NB4 (cell line): ENCODE data around the gene TBC1D4.
A peak's percentile ranks its signal among the peaks of the same experiment; 100 is the strongest.

Source experiments
- DNase-seq: peaks from one replicate; pipeline ENCODE4 v3.0.0; 2010; ENCODE audit warnings: low read depth
- H3K4me3 ChIP-seq: one replicate; pipeline ENCODE4 v1.5.1; 2011; ENCODE audit warnings: mild to moderate bottlenecking, low read depth, low read length, moderate library complexity
- MYC ChIP-seq: IDR thresholded peaks from 2 replicates; pipeline ENCODE4 v1.6.1; 2011; ENCODE audit warnings: low read depth, low read length
- POLR2A ChIP-seq: IDR thresholded peaks from 2 replicates; pipeline ENCODE4 v1.6.1; 2011; ENCODE audit warnings: mild to moderate bottlenecking; ENCODE audit not compliant: insufficient read length; ENCODE audit errors: extremely low read depth
- TF ChIP-seq, protein P1 (sequence below): IDR thresholded peaks from 2 replicates; pipeline ENCODE4 v1.6.1; 2011; ENCODE audit warnings: low read depth, low read length
- TF ChIP-seq, protein P2 (sequence below): IDR thresholded peaks from one replicate; pipeline ENCODE4 v1.5.1; 2012; ENCODE audit warnings: low read depth, low read length

Gene TBC1D4

DNA sequence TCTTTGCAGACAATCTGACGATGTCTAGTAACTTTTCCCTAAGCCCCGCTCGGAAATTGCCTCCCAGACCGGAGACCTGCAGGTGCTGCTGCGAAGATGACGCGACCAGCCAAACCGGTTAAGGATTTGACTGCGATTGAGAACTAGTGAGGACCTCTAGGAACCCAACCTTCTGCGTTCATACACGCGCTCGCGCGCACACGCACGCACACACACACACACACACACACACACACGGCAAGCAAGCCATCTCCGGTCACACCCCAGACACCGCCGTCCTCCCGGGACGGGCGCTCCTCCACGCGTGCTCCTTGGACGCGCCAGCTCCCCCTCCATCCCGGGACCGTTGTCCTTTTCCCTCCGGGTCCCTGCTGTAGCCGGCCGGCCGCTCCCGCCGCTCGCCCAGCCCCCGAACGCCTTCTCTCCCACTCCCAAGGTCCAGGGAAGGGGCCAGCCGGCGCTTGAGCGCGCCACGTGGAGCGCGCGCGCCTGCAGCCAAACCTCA, 1.2 kb downstream of the TBC1D4 start:
- peak overlapping the region; percentile 55 for H3K4me3 ChIP-seq
- TF ChIP-seq, protein P1, sequence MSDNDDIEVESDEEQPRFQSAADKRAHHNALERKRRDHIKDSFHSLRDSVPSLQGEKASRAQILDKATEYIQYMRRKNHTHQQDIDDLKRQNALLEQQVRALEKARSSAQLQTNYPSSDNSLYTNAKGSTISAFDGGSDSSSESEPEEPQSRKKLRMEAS, result 0 out of 2 replicates have a peak, but pooled peaks have one; percentile 52
- peak; percentile 82 for TF ChIP-seq MYC
- TF ChIP-seq, protein P2, sequence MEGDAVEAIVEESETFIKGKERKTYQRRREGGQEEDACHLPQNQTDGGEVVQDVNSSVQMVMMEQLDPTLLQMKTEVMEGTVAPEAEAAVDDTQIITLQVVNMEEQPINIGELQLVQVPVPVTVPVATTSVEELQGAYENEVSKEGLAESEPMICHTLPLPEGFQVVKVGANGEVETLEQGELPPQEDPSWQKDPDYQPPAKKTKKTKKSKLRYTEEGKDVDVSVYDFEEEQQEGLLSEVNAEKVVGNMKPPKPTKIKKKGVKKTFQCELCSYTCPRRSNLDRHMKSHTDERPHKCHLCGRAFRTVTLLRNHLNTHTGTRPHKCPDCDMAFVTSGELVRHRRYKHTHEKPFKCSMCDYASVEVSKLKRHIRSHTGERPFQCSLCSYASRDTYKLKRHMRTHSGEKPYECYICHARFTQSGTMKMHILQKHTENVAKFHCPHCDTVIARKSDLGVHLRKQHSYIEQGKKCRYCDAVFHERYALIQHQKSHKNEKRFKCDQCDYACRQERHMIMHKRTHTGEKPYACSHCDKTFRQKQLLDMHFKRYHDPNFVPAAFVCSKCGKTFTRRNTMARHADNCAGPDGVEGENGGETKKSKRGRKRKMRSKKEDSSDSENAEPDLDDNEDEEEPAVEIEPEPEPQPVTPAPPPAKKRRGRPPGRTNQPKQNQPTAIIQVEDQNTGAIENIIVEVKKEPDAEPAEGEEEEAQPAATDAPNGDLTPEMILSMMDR, result no peak
- no peak for TF ChIP-seq POLR2A
- peak; percentile 54 for DNase-seq

DNA sequence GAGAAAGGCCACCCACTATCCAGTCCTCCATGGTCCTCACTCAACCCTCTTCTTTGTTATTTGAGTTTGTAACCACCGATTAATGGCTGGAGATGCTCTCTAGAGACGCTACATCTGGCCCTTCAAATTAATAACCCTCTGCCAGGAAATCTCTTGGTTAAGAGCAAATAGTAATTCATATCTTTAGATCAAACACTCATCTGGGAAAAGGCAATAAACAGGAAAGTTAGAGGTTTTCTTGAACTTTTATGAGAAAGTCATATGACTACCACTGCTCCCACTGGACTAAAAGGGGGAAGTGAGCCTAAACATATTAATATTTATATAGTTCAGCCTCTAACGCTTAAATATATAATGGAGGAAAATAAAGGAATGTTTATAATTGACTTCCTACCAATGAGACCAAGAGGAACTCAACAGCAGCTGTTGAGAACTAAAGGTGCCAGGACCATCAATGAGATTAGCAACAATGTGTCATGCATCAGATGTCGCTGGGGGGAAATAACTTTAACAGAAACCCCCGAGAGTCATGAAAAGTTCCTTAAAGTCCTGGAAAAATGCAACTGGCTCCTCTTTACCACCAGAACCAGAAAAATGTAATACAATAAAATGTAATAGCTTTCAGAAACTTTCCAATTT, 2.7 kb downstream of the TBC1D4 start:
- DNase-seq, result no peak
- H3K4me3 ChIP-seq, result no peak overlapping the region
- TF ChIP-seq, protein P2, result no peak
- no peak for TF ChIP-seq POLR2A
- no peak for TF ChIP-seq MYC
- TF ChIP-seq, protein P1, result no peak

DNA sequence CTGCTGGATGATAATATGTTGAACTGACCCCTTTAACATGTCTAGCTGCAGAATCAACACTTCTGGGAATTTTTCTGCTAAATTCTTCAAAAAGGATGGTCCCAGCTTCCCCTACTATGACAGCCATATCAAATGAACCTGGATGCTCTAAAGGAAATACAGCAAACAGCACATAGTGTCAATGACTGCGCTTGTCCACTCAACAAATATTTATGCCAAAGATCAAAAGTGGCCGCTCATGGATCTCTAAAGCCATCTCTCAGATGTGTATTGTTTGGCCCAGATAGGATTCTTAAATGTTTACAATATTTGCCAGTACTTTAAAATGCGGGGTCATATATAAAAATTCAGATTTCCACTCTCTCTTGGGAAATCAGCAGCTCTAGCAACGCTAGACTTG, 3.3 kb downstream of the TBC1D4 start:
- DNase-seq, result no peak
- TF ChIP-seq, protein P1, result no peak
- TF ChIP-seq MYC, result no peak
- no peak for TF ChIP-seq POLR2A
- H3K4me3 ChIP-seq, result no peak overlapping the region

DNA sequence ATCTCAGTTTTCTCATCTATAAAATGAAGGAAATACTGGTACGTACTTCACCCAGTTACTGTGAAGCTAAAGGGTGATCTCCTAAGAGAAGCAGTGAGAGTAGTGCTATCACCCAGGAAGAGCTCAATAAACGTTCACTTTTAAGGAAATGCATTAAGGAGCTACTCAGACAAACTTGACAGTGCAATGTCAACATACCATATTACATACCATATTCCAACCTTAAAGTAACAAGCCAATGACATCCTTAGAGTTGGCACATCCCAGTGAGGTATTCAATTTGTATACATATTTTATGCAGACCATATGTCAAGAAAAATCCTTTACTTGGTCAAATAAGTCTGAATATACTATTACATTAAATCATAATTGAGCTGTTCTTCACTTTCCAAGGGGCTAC, 7.0 kb downstream of the TBC1D4 start:
- DNase-seq, result no peak
- TF ChIP-seq, protein P2, result no peak
- TF ChIP-seq, protein P1, result no peak
- no peak for TF ChIP-seq POLR2A
- TF ChIP-seq MYC, result no peak
- H3K4me3 ChIP-seq, result no peak overlapping the region

DNA sequence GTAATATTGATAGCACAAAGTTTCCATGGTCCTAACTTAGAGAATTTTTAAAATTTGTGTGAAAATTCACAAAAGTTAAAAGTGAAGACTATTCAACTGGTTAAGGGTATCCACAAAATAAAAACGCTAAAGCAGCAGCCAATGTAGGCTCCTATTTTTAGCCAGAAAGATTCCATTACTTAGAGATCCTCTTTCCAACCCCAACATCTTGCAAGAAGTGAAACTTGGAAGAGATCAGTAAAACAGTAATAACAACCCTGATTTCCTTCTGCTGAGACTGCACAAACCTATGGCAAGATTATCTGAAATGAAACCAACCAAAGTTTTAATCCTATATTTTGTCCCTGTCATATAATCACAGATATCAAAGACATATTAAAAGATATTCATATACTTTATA, 8.5 kb downstream of the TBC1D4 start:
- DNase-seq, result no peak
- H3K4me3 ChIP-seq, result no peak overlapping the region
- TF ChIP-seq, protein P1, result no peak
- TF ChIP-seq MYC (no peak), POLR2A (no peak)
- TF ChIP-seq, protein P2, result no peak

DNA sequence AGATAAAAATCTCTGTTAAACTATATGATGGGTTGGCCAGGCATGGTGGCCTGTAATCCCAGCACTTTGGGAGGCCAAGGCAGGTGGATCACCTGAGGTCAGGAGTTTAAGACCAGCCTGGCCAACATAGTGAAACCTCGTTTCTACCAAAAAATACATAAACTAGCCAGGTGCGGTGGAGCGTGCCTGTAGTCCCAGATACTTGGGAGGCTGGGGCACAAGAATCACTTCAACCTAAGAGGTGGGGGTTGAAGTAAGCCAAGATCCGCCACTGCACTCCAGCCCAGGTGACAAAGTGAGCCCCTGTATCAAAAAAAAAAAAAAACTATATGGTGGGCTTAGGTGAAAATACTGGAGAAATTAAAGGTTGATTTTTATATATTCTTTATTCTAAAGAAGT, 11.3 kb downstream of the TBC1D4 start:
- no peak for DNase-seq
- H3K4me3 ChIP-seq, result no peak overlapping the region
- TF ChIP-seq POLR2A, result no peak
- TF ChIP-seq, protein P2, result no peak
